NCI-H128 (cell line): ENCODE measurements around the gene TAS1R2.
"Not testable (repeated sequence)": the region's sequence is repeated elsewhere in the genome, so short reads cannot be mapped to it uniquely, and the experiment has no call there.

Experiments
- DNase-seq: peaks from one replicate; lab custom pipeline; 2025; ENCODE audit not compliant: unreplicated experiment; lab: John Stamatoyannopoulos, UW

TAS1R2 gene

DNA sequence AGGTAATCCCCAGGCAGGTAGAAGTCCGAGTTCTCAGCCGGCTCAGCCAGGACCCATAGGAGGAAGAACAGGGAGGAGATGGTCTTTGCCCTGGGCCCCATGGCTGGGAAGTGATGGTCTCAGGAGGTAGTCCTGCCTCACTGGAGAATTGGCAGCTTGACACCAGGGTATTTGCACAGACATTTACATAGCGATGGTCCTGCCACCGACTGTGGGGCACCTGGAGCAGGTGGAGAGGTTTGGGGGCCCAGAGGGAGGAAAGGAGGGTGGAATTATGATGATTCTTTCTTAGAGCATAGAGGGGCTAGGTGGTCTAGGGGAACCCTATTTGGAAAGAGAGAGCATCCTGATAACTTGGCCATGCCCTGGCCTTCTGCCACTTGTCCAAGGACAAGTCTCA, at the start of gene TAS1R2:
TAS1R2 (minus strand) TSS at position 101 of the 400 bp plus-strand sequence; CDS start at position 101, 0 bp downstream.
- no peak for DNase-seq

- DNase-seq: no peak
Observed at GRCh38 chr1:18907917-18908845, 48.7 kb upstream of the TAS1R2 start.

- peak; percentile 58 for DNase-seq
Observed at GRCh38 chr1:18907021-18907916, 47.8 kb upstream of the TAS1R2 start.

- DNase-seq: no peak
Observed at GRCh38 chr1:18903291-18903756, 43.9 kb upstream of the TAS1R2 start.

DNA sequence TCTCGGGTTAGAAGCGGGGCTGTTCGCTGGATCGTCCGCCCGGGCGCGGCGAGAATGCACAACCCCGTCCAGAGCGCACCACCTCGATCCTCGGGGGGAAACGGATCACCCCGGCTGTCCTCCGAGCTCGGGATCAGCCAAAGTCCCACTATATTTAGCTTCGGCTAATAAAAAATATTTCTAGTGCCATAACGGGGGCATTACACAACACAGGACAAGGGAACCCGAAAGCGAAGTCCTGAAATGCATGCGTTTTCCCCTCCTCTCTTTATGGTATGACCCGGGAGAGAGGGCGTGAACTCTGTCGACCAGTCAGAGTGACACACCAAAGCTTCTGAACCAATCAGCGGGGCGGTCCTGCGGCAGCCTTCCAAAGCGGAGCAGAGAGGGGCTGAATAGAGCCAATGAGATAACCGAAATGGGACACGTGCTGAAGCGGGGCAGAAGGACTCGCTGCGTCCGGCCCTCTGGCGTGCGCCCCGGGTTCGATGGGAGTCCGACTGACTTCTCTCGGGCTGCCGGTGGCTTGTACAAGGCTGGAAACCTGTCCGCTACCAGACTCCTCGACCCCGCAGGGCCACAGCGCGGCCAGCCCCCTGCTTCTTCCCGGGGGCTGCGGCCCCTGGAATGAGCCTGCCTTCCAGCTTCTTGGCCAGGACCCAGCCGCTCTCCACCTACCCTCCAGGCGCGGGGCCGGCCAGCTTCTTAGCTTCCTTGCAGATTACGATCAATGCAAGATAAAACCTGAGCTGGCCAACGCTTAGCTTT, 43.2 kb upstream of the TAS1R2 start, which contains the start of gene ALDH4A1:
ALDH4A1 (minus strand) TSS at position 33 of the 768 bp plus-strand sequence; CDS start at position 1, 32 bp downstream.
- DNase-seq: peak; percentile 94

DNA sequence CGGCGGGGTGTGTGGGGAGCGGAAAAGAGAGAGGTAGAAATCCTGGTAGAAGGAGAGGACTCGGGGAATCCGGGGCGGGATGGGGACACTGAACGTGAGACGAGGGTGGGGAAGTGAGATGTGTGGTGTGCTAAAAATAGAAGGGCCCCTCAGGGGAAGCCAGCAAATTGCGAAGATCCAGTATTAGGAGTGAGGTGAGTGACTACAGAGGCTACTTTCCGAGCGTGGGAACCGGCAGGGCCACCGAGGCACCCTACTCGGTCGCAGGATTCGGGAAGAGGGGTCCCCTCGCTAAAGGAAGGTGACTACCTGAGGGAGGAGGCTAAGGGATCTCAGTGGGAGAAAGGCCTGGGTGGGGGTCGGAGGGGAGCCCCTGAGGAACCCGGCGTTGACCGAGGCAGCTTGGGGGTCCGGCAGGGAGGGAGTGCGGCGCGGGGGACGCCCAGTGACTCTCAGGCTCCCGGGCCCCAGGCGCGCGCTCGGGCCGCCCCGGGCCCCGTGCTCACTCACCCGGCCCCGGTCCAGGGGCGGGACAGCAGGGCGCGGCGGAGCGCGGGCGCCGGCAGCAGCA, 42.6 kb upstream of the TAS1R2 start:
- DNase-seq: no peak

GRCh38 chr1:18901147-18901951, 41.9 kb upstream of the TAS1R2 start:
- no peak for DNase-seq

DNA sequence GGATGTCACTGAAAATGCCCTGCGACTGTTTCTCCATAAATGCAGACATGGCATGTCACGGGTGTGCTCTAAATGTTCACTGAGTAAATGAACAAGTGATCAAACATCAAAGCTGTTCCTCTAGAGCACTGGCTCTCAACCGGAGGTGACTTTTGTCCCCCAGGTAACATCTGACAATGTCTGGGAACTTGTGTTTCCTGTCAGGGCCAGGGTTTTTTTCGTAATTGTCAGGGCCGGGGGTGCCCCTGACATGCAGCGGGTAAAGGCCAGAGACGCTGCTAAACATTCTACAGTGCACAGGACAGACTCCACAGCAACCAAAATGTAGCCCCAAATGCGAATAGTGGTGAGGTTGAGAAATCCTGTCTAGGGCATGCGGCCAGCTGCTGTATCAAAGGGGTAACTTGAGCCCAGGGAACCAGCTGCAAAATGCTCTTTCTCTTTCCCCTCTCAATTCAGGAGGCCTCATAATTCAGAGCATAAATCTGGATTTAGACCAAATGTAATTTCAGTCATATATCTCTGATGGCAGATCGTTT, 40.9 kb upstream of the TAS1R2 start:
- no peak for DNase-seq

- no peak for DNase-seq
Observed at GRCh38 chr1:18899363-18900049, 40.0 kb upstream of the TAS1R2 start.

DNA sequence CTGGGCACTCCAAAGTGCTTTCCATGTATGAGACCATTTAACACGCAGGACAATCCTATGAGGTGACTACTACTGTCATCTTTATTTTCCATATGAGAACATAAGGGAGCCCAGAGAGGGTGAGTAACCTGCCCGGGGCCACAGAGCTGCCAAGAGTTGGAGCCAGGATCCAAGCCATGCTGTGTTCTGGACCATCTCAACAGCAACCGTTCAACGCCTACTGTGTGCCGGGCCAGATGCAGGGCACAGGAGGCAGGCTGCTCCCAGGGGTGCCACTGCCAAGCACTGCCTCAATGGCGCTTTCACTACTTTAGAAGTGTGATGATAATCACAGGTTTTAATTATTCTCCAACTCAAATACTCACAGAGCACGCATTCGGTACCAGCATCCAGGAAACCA, 39.1 kb upstream of the TAS1R2 start:
- DNase-seq: no peak

DNA sequence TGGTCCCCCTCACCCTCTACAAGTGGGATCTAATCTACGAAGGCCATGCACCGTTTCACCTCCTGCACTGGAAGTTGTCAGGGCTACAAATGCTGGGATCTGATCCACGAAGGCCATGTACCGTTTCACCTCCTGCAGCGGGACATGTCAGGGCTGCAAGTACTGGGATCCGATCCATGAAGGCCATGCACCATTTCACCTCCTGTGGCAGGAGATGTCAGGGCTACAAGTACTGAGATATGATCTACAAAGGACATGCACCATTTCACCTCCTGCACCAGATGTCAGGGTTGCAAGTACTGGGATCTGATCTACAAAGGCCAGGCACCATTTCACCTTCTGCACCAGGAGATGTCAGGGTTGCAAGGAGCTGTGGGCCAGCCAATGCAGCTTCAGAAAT, 35.9 kb upstream of the TAS1R2 start:
- DNase-seq: no peak

- no peak for DNase-seq
Observed at GRCh38 chr1:18893120-18893519, 33.7 kb upstream of the TAS1R2 start.

DNA sequence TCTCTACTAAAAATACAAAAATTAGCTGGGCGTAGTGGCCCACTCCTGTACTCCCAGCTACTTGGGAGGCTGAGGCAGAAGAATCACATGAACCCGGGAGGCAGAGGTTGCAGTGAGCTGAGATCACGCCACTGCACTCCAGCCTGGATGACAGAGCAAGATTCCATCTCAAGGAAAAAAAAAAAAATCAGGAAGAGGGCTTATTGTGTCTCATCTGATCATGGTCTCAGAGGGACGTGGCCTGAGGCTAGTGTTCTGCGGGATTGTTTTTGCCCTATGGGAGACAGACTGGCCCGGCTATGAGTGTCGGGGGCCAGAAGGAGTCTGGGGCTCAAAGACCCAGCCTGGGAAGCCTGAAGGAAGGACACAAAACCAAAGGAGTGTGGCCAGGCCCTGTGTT, 32.4 kb upstream of the TAS1R2 start:
- not testable (repeated sequence) for DNase-seq

- no peak for DNase-seq
Observed at GRCh38 chr1:18891426-18891780, 31.9 kb upstream of the TAS1R2 start.

GRCh38 chr1:18890706-18891425, 31.4 kb upstream of the TAS1R2 start:
- DNase-seq: no peak

DNA sequence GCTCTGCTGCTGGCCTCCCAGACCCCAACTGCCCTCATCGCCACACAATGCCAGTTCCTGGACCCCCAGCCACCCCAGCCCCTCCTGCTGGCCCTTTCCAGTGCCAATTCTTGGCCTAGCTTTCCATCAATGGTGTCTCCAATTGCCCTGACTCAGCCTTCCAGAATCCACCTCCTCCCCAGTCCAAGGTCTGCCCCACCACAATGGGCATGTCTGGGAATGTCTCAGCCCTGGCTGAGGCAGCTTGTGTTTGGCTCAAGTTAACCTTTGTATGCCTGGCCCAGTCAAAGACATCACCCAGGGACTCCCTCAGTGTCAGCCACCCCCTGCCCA, 26.5 kb upstream of the TAS1R2 start:
- DNase-seq: no peak

GRCh38 chr1:18885311-18886002, 26.0 kb upstream of the TAS1R2 start:
- no peak for DNase-seq

GRCh38 chr1:18884727-18885126, 25.3 kb upstream of the TAS1R2 start:
- DNase-seq: no peak
